Measurements from ENCODE around the gene IQCE.

- TF ChIP-seq EZH2 (IDR thresholded peaks at IDR 0.05; ENCODE audit: insufficient read depth, poor library complexity, severe bottlenecking) (no peak), EZH2phosphoT487 (IDR thresholded peaks at IDR 0.05; ENCODE audit: insufficient read depth, low read depth) (no peak)
These were observed 49.4 kb upstream of the IQCE start for GRCh38 chr7:2509298-2509906.

All from GM23248 (cell line).